GM12873 (cell line): ENCODE results near the gene SPON1.

ENCODE experiments used
- TF ChIP-seq, protein P1 (sequence below): IDR thresholded peaks from 2 replicates; pipeline ENCODE4 v1.5.1; 2012; ENCODE audit warnings: low read depth, mild to moderate bottlenecking, moderate library complexity, low read length, control low read depth; ENCODE audit not compliant: insufficient read depth; ENCODE audit errors: missing control alignments

The SPON1 gene

GRCh38 chr11:14065681-14066080 is 103.2 kb downstream of the SPON1 start:
- TF ChIP-seq, protein P1, sequence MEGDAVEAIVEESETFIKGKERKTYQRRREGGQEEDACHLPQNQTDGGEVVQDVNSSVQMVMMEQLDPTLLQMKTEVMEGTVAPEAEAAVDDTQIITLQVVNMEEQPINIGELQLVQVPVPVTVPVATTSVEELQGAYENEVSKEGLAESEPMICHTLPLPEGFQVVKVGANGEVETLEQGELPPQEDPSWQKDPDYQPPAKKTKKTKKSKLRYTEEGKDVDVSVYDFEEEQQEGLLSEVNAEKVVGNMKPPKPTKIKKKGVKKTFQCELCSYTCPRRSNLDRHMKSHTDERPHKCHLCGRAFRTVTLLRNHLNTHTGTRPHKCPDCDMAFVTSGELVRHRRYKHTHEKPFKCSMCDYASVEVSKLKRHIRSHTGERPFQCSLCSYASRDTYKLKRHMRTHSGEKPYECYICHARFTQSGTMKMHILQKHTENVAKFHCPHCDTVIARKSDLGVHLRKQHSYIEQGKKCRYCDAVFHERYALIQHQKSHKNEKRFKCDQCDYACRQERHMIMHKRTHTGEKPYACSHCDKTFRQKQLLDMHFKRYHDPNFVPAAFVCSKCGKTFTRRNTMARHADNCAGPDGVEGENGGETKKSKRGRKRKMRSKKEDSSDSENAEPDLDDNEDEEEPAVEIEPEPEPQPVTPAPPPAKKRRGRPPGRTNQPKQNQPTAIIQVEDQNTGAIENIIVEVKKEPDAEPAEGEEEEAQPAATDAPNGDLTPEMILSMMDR: no peak

DNA sequence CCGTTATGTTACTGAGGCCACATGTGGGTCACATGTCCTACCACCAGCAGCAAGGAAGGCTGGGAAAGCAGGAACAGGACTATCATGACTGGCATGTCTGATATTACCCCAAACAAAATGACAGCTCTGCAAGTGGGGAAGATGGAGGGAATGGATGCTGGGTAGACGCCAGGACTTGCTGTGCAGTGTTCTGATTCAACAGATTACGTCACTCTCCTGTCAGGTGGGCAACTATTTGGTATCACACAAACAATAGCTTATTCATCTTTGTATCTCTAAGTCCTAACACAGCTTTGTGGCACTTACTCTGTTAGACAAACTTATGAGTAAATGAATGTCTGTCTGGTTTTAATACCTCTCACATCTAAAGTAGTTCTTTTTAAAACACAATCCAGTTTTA is 105.2 kb downstream of the SPON1 start:
- TF ChIP-seq, protein P1: no peak

DNA sequence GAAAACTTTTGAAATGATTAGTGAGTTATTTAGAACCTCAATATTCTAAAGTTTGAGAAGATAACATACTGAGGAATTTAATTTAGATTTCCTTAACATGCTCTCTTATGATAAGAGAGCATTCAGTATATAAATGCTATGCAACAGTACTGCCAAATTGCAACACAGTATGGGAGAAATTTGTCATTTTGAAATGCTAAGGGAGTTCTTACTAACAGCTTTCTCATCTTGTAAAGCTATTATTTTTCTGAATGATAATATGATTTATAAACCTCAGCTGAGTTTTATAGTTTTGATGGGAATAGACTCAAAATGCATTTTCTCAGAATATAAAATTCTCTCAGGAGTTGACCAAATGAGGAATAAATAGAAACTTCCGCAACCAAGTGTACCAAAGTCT is 108.4 kb downstream of the SPON1 start:
- TF ChIP-seq, protein P1: no peak

GRCh38 chr11:14073849-14074476 is 111.4 kb downstream of the SPON1 start:
- TF ChIP-seq, protein P1: no peak

- TF ChIP-seq, protein P1: no peak
Observed at GRCh38 chr11:14075118-14076078, 112.9 kb downstream of the SPON1 start.

DNA sequence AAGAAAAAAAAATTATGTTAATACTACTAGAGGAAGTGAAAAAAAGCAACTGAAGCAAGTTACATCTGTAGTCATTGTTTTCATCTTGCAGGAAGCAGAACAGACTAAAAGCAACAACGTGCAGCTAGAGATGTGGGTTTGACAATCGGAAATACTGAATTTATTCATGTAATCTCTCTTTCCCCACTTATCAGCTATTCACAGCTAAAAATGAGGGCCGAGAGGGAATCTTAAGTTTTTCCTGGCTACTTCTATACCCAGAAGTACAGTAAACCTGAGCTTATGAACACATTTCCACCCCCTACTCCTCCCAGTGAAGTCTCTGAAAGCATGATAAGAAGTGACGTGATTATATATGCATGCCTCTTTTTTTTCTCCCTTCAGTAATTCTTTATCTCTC is 116.5 kb downstream of the SPON1 start:
- TF ChIP-seq, protein P1: no peak

DNA sequence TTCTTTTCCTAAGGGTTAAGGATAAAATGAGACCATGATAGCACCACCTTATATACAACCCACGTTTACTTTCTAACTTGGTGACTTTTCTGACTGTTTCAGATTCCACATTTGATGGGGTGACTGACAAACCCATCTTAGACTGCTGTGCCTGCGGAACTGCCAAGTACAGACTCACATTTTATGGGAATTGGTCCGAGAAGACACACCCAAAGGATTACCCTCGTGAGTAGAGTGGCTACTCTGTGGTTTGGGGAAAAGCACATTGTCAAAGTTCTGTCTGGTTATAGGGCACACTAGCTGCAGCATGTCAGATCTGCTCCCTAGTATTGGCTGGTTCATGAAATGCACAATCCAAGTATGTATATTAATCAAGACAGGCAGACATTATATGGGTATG is 117.3 kb downstream of the SPON1 start:
- TF ChIP-seq, protein P1: no peak
